Astrocyte of the spinal cord (primary cell): ENCODE results near the gene TNIP1.

Source experiments
- DNase-seq: peaks from one replicate; pipeline ENCODE4 v3.0.0; 2011; ENCODE audit warnings: low read depth, low spot score
- H3K4me3 ChIP-seq: 2 replicates; pipeline ENCODE4 v1.5.1; 2011; ENCODE audit warnings: low read depth, mild to moderate bottlenecking, low read length, moderate library complexity
- in situ Hi-C: cut with HindIII; loops from 2 replicates; pipeline ENCODE4 v1.10.0; 2017; ENCODE audit warnings: low sequenced_read_pairs
- TF ChIP-seq, protein P1 (sequence below): IDR thresholded peaks from 2 replicates; pipeline ENCODE4 v1.5.1; 2012; ENCODE audit warnings: low read depth, mild to moderate bottlenecking, low read length, inconsistent platforms

TNIP1 gene

DNA sequence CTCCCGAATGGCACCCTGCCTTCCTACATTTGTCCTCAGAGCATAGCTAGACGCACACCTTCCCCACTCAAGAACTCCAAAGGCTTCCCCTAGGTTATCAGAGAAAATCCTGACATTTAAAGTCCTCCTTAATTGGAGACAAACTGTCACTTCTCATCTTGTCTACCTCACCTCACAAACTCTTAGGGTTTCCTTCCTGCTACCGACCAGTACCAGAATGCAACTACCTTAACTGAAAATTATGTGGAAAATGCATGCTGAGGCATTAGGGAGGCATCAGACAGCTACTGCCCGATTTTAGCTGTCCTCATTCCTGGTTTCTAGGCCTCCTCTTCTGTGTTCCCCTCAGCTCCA lies 17.9 kb upstream of the TNIP1 start:
- in situ Hi-C loops = no loop called here
- TF ChIP-seq, protein P1, sequence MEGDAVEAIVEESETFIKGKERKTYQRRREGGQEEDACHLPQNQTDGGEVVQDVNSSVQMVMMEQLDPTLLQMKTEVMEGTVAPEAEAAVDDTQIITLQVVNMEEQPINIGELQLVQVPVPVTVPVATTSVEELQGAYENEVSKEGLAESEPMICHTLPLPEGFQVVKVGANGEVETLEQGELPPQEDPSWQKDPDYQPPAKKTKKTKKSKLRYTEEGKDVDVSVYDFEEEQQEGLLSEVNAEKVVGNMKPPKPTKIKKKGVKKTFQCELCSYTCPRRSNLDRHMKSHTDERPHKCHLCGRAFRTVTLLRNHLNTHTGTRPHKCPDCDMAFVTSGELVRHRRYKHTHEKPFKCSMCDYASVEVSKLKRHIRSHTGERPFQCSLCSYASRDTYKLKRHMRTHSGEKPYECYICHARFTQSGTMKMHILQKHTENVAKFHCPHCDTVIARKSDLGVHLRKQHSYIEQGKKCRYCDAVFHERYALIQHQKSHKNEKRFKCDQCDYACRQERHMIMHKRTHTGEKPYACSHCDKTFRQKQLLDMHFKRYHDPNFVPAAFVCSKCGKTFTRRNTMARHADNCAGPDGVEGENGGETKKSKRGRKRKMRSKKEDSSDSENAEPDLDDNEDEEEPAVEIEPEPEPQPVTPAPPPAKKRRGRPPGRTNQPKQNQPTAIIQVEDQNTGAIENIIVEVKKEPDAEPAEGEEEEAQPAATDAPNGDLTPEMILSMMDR = no peak
- no peak overlapping the region for H3K4me3 ChIP-seq
- DNase-seq = no peak

DNA sequence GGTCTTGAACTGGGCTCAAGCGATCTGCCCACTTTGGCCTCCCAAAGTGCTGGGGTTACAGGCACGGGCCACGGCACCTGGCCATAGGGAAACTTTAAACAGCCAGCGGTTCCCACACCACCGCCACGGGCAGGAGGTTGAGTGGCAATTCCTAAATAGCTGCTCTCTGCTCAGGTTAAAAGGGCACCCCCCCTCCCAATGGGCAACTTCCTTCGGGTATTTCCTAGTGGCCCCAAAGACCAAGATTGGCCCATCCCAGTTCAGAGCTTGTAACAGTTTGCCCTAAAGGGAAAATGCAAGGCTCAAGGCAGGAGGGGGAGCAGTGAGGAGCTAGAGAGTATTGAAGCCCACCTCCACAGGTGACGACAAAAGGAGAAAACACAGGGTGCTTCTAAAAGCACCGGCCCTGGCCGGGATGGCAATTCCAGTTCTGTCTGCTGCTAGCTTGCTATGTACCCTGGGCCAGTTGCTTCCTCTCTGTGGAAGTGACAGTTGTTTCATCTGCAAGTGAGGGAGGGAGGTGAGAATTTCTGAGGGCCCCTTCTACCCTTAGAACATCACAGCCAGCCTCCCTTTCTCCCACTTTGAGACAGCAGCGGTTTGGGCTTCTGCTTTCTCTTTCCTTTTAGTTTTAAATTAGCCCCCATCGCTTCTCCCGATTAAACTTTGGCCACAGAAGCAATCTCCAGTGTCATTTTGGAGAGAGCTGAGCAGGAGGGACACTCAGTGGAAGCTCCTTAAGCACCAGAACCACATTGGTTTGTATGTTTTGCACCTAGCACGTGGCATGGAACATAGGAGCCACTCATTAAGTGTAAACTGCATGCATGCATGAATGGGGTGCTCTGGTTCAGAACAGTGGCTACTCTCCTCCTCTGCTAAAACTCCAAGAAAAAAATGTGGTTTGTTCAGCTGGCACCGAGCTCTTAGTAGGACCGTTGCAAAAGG lies 17.3 kb upstream of the TNIP1 start:
- DNase-seq = no peak
- TF ChIP-seq, protein P1 = no peak
- H3K4me3 ChIP-seq = no peak overlapping the region
- in situ Hi-C loops = no loop called here

DNA sequence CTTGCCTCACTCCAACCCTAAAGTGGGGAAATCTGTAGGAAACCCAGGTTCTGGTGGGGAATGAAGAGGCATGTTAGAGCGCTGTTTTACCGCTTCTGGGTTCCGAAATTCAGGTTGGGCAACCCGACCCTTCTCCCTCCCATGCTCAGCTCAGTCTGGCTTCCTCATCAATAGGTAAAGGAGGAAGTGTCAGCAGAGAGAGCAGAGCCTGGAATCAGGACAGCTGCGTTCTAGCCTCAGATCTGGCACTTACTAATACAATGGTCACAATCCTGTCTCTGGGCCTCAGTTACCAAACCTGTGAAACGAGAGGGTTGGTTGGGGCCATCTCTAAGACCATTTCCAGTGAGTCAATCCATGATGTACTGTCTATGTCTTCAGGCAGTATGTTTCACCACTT lies 16.2 kb upstream of the TNIP1 start:
- H3K4me3 ChIP-seq = no peak overlapping the region
- in situ Hi-C loops = no loop called here
- no peak for DNase-seq
- TF ChIP-seq, protein P1 = no peak

DNA sequence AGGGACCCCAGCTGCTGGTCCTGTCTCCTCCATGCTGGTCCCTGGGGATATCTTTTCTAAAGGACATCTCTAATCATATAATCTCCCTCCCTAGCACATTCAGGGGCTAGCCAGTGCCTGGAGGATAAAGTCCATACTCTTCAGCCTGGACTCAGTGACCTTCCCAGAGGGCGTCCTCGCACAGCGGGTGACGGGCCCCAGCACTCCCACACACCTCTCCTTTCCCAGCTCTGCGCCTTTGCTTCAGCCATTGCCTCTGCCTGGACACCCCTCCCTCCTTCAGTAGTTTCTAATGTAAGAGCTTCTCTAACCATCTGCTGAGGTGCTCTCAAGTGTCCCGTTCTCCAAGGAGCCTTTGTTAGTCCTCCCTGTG lies 15.2 kb upstream of the TNIP1 start:
- TF ChIP-seq, protein P1 = no peak
- in situ Hi-C loops = no loop called here
- no peak overlapping the region for H3K4me3 ChIP-seq
- no peak for DNase-seq

DNA sequence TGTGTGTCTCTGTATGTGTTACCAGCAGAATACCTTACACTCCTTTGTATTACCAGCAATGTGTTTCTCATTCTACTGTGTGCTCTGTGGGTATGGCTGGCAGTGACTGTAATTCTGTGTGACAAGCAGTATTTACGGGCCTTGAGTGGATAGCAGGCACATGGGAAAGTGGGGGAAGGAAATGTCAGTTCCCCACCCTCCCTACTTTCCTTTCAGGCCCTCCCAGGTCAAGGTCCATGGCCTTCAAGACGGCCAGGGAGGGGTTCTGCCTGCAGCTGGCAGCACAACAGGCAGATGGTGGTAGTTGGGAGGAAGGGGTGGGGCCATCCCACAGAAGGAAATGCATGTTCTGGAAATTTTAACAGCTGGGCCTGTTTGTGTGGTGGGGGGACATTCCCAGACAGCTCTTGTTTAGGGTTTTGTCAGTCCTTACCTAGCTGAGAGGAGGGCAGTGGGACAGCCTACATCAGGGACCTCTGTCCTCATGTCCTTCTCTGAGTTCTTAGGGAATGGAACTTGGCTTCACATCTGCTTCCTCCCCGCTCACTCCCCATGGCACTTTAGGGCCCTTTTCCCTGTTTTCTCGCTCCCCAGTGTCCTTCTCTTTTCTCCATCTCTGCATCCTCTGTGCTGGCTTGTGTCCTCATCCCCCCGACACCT lies 14.6 kb upstream of the TNIP1 start:
- peak; percentile 17 for DNase-seq
- TF ChIP-seq, protein P1 = no peak
- in situ Hi-C loops = no loop called here
- H3K4me3 ChIP-seq = no peak overlapping the region

DNA sequence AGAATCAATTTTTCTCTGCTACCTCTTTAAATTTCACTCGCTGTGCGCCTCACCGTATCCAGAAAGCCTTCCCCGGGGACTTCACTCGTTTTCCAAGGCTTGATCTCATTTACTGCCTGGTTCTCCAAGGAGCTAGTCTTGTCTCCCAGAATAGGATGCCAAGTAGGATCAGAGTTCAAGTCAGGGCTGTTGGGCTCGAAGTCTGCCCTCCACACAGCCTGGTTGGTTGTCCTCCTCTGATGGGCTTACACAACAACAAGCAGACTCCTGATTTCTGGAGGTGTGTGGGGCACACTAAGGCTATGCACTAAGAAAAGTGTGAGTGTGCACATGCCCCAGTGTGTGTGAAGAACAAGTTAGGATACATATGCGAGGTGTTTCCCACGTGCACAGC lies 14.0 kb upstream of the TNIP1 start:
- no peak for DNase-seq
- in situ Hi-C loops = no loop called here
- TF ChIP-seq, protein P1 = no peak
- no peak overlapping the region for H3K4me3 ChIP-seq
